ENCODE measurements around the gene GABRD.

Gene GABRD

GRCh38 chr1:2020310-2020655, 1.1 kb downstream of the GABRD start:
- no peak overlapping the region for H3K4me3 ChIP-seq (ENCODE audit: insufficient read length, low read depth)
- H3K9me3 ChIP-seq (ENCODE audit: insufficient read depth, low read length), result no peaks in the 10 kb centered on the region
- H3K4me1 ChIP-seq (ENCODE audit: insufficient read depth, insufficient read length), result peaks cover 2% of the 10 kb centered on the region
- no peak for TF ChIP-seq SUZ12 (IDR thresholded peaks at IDR 0.05; ENCODE audit: extremely low read depth, insufficient read depth, insufficient read length)
- no peak for TF ChIP-seq ZNF274 (IDR thresholded peaks at IDR 0.05; ENCODE audit: low read depth, low read length)
- TF ChIP-seq YY1 (IDR thresholded peaks at IDR 0.05; ENCODE audit: insufficient read depth, insufficient read length), result no peak
- peaks cover 25% of the 10 kb centered on the region for H3K27me3 ChIP-seq (ENCODE audit: insufficient read depth, insufficient read length)
- H3K36me3 ChIP-seq (ENCODE audit: insufficient read depth, insufficient read length, low read length), result no peaks in the 10 kb centered on the region
- no peak for DNase-seq (ENCODE audit: low read depth, low spot score)
- H3K9ac ChIP-seq (ENCODE audit: insufficient read length, low read depth), result no peak overlapping the region

- H3K9ac ChIP-seq (ENCODE audit: insufficient read length, low read depth), result no peak overlapping the region
- H3K27me3 ChIP-seq (ENCODE audit: insufficient read depth, insufficient read length), result peaks cover 25% of the 10 kb centered on the region
These were observed 2.4 kb downstream of the GABRD start for GRCh38 chr1:2021550-2021949.

GRCh38 chr1:2022063-2022770, 3.1 kb downstream of the GABRD start:
- Histone ChIP-seq H3K4me1 (ENCODE audit: insufficient read depth, insufficient read length) (peaks cover 2% of the 10 kb centered on the region), H3K9me3 (ENCODE audit: insufficient read depth, low read length) (no peaks in the 10 kb centered on the region), H3K9ac (ENCODE audit: insufficient read length, low read depth) (no peak overlapping the region), H3K4me3 (ENCODE audit: insufficient read length, low read depth) (no peak overlapping the region), H3K27me3 (ENCODE audit: insufficient read depth, insufficient read length) (peaks cover 25% of the 10 kb centered on the region), H3K36me3 (ENCODE audit: insufficient read depth, insufficient read length, low read length) (no peaks in the 10 kb centered on the region)
- no peak for DNase-seq (ENCODE audit: low read depth, low spot score)
- no peak for TF ChIP-seq ZNF274 (IDR thresholded peaks at IDR 0.05; ENCODE audit: low read depth, low read length)
- no peak for TF ChIP-seq YY1 (IDR thresholded peaks at IDR 0.05; ENCODE audit: insufficient read depth, insufficient read length)
- no peak for TF ChIP-seq SUZ12 (IDR thresholded peaks at IDR 0.05; ENCODE audit: extremely low read depth, insufficient read depth, insufficient read length)

More at GRCh38 chr1:2021550-2021949, 2.4 kb downstream of the GABRD start:
- Histone ChIP-seq H3K9me3 (ENCODE audit: insufficient read depth, low read length) (no peaks in the 10 kb centered on the region), H3K4me3 (ENCODE audit: insufficient read length, low read depth) (no peak overlapping the region), H3K36me3 (ENCODE audit: insufficient read depth, insufficient read length, low read length) (no peaks in the 10 kb centered on the region), H3K4me1 (ENCODE audit: insufficient read depth, insufficient read length) (peaks cover 2% of the 10 kb centered on the region)
- no peak for DNase-seq (ENCODE audit: low read depth, low spot score)
- TF ChIP-seq SUZ12 (IDR thresholded peaks at IDR 0.05; ENCODE audit: extremely low read depth, insufficient read depth, insufficient read length) (no peak), YY1 (IDR thresholded peaks at IDR 0.05; ENCODE audit: insufficient read depth, insufficient read length) (no peak), ZNF274 (IDR thresholded peaks at IDR 0.05; ENCODE audit: low read depth, low read length) (no peak)

- no peak overlapping the region for H3K4me3 ChIP-seq (ENCODE audit: insufficient read length, low read depth)
- no peak for DNase-seq (ENCODE audit: low read depth, low spot score)
- no peaks in the 10 kb centered on the region for H3K9me3 ChIP-seq (ENCODE audit: insufficient read depth, low read length)
- no peaks in the 10 kb centered on the region for H3K36me3 ChIP-seq (ENCODE audit: insufficient read depth, insufficient read length, low read length)
- peaks cover 25% of the 10 kb centered on the region for H3K27me3 ChIP-seq (ENCODE audit: insufficient read depth, insufficient read length)
- TF ChIP-seq ZNF274 (IDR thresholded peaks at IDR 0.05; ENCODE audit: low read depth, low read length), result no peak
- TF ChIP-seq YY1 (IDR thresholded peaks at IDR 0.05; ENCODE audit: insufficient read depth, insufficient read length), result no peak
- TF ChIP-seq SUZ12 (IDR thresholded peaks at IDR 0.05; ENCODE audit: extremely low read depth, insufficient read depth, insufficient read length), result no peak
- H3K9ac ChIP-seq (ENCODE audit: insufficient read length, low read depth), result no peak overlapping the region
- H3K4me1 ChIP-seq (ENCODE audit: insufficient read depth, insufficient read length), result peaks cover 2% of the 10 kb centered on the region
These were observed 4.0 kb downstream of the GABRD start for GRCh38 chr1:2023187-2023586.

- H3K4me1 ChIP-seq (ENCODE audit: insufficient read depth, insufficient read length), result peaks cover 2% of the 10 kb centered on the region
- no peak for DNase-seq (ENCODE audit: low read depth, low spot score)
- H3K4me3 ChIP-seq (ENCODE audit: insufficient read length, low read depth), result no peak overlapping the region
- no peaks in the 10 kb centered on the region for H3K36me3 ChIP-seq (ENCODE audit: insufficient read depth, insufficient read length, low read length)
- no peaks in the 10 kb centered on the region for H3K9me3 ChIP-seq (ENCODE audit: insufficient read depth, low read length)
- no peak for TF ChIP-seq ZNF274 (IDR thresholded peaks at IDR 0.05; ENCODE audit: low read depth, low read length)
- no peak for TF ChIP-seq YY1 (IDR thresholded peaks at IDR 0.05; ENCODE audit: insufficient read depth, insufficient read length)
- TF ChIP-seq SUZ12 (IDR thresholded peaks at IDR 0.05; ENCODE audit: extremely low read depth, insufficient read depth, insufficient read length), result no peak
- peaks cover 25% of the 10 kb centered on the region for H3K27me3 ChIP-seq (ENCODE audit: insufficient read depth, insufficient read length)
- no peak overlapping the region for H3K9ac ChIP-seq (ENCODE audit: insufficient read length, low read depth)
These were observed 5.3 kb downstream of the GABRD start for GRCh38 chr1:2024451-2024850.

GRCh38 chr1:2024887-2025286, 5.7 kb downstream of the GABRD start:
- H3K27me3 ChIP-seq (ENCODE audit: insufficient read depth, insufficient read length), result peaks cover 21% of the 10 kb centered on the region
- H3K4me1 ChIP-seq (ENCODE audit: insufficient read depth, insufficient read length), result peaks cover 2% of the 10 kb centered on the region
- no peaks in the 10 kb centered on the region for H3K36me3 ChIP-seq (ENCODE audit: insufficient read depth, insufficient read length, low read length)
- no peak overlapping the region for H3K4me3 ChIP-seq (ENCODE audit: insufficient read length, low read depth)
- no peak overlapping the region for H3K9ac ChIP-seq (ENCODE audit: insufficient read length, low read depth)
- H3K9me3 ChIP-seq (ENCODE audit: insufficient read depth, low read length), result no peaks in the 10 kb centered on the region
- DNase-seq (ENCODE audit: low read depth, low spot score), result no peak
- no peak for TF ChIP-seq ZNF274 (IDR thresholded peaks at IDR 0.05; ENCODE audit: low read depth, low read length)
- TF ChIP-seq SUZ12 (IDR thresholded peaks at IDR 0.05; ENCODE audit: extremely low read depth, insufficient read depth, insufficient read length), result no peak
- TF ChIP-seq YY1 (IDR thresholded peaks at IDR 0.05; ENCODE audit: insufficient read depth, insufficient read length), result no peak

GRCh38 chr1:2025491-2025981, 6.4 kb downstream of the GABRD start:
- peaks cover 2% of the 10 kb centered on the region for H3K4me1 ChIP-seq (ENCODE audit: insufficient read depth, insufficient read length)
- no peak overlapping the region for H3K4me3 ChIP-seq (ENCODE audit: insufficient read length, low read depth)
- peaks cover 15% of the 10 kb centered on the region for H3K27me3 ChIP-seq (ENCODE audit: insufficient read depth, insufficient read length)
- H3K9ac ChIP-seq (ENCODE audit: insufficient read length, low read depth), result no peak overlapping the region
- H3K9me3 ChIP-seq (ENCODE audit: insufficient read depth, low read length), result no peaks in the 10 kb centered on the region
- DNase-seq (ENCODE audit: low read depth, low spot score), result no peak
- no peak for TF ChIP-seq YY1 (IDR thresholded peaks at IDR 0.05; ENCODE audit: insufficient read depth, insufficient read length)
- no peak for TF ChIP-seq SUZ12 (IDR thresholded peaks at IDR 0.05; ENCODE audit: extremely low read depth, insufficient read depth, insufficient read length)
- no peak for TF ChIP-seq ZNF274 (IDR thresholded peaks at IDR 0.05; ENCODE audit: low read depth, low read length)
- no peaks in the 10 kb centered on the region for H3K36me3 ChIP-seq (ENCODE audit: insufficient read depth, insufficient read length, low read length)

All from NT2/D1 (cell line).